ENCODE results near the gene ETFDH.
A peak's percentile ranks its signal among the peaks of the same experiment; 100 is the strongest.

GRCh38 chr4:158729716-158730559 lies 57.8 kb downstream of the ETFDH start:
- TF ChIP-seq CTCF (IDR thresholded peaks at IDR 0.05) (peak; percentile 80 to 98 (median 90)), POLR2A (IDR thresholded peaks at IDR 0.05) (no peak)
